22Rv1 (cell line): ENCODE results near the gene PEX11G.

ENCODE experiments used
- CTCF ChIP-seq: fragments of 450-650 bp; IDR thresholded peaks from 2 replicates; pipeline ENCODE4 v1.5.1; 2017; ENCODE audit warnings: mild to moderate bottlenecking
- ZFX ChIP-seq: fragments of 450-650 bp; IDR thresholded peaks from 2 replicates; pipeline ENCODE4 v1.6.1; 2017; ENCODE audit warnings: antibody characterized with exemption, borderline replicate concordance

- TF ChIP-seq CTCF (no peak), ZFX (no peak)
Observed at GRCh38 chr19:7456964-7457541, 31.8 kb downstream of the PEX11G start.
